HG03108 (cell line): Measurements from ENCODE around the gene EOGT.

ENCODE experiments used
- ATAC-seq: cut with Tn5 transposase; IDR thresholded peaks from one replicate; pipeline ENCODE4 v1.9.1; 2021; ENCODE audit warnings: moderate library complexity; ENCODE audit not compliant: unreplicated experiment

Gene EOGT

DNA sequence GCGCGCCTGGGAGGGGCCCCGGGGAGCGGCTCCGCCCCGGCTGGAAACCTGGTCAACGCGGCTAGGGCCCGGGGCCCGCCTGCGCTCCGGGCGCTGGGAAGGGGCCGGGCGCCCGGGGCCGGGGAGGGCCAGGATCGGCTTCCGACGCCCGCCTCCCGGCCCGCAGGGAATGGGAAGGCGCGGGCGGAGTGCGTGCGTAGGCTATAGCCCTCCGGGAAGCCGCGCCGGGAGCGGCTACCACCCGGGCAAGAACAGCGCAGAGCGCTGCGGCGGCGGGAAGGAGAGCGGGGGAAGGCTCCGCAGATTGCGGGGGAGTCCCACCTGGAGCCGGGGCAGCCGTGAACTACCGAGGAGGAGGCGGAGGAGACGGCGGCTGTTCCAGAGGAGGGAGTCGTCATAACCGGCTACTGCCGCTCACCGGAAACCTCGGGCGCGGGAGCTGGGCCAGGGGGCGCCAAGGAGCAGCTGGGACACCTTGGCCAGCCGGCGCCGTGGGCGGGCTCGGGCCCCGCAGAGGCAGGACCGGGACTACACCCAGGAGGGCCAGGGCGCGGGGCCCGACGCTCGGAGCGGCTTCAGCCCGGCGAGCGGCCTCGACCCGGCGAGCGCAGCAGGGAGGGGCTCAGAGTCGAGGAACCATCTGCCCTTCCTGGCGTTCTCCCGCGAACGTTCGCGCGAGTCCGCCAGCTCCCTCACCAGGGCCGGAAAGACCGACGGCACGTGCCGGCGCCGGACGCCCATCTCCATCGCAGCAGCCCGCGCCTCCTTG is at the start of gene EOGT:
Gene EOGT, minus strand, starts transcription at position 432 of the 769 bp plus-strand sequence. CDS start 3,838 bp downstream, outside the sequence.
- ATAC-seq = peak; percentile 79

DNA sequence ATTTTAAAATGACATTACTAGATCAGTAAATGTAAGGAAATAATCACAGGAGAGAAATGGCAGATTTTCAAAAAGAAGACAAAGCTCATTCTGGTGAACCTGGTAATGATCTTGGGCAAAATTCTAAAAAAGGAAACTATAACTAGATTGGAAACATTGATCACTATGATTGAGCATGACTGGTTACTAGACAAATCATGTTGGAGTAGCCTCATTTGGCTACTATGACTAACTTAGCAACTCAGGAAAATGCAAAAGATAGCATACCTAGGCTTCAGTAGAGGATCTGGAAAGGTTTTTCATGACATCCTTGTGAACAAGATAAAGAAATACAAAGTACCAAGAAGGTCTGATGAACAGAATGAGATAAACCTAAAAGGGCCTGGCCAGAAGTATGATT is 46.2 kb upstream of the EOGT start:
- ATAC-seq = no peak

DNA sequence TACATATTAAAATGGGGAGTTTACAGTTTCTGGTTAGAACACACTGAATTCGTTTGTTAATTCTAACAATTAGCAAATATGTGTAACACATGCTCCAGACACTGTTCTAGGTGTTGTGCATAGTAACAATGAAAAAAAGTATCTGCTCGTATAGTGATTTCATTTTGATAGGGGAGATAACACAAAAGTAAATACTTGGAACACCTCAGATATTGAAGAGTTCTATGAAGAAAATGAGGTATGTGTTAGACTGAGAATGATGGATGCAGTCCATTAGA is 45.4 kb upstream of the EOGT start:
- ATAC-seq = peak; percentile 12

DNA sequence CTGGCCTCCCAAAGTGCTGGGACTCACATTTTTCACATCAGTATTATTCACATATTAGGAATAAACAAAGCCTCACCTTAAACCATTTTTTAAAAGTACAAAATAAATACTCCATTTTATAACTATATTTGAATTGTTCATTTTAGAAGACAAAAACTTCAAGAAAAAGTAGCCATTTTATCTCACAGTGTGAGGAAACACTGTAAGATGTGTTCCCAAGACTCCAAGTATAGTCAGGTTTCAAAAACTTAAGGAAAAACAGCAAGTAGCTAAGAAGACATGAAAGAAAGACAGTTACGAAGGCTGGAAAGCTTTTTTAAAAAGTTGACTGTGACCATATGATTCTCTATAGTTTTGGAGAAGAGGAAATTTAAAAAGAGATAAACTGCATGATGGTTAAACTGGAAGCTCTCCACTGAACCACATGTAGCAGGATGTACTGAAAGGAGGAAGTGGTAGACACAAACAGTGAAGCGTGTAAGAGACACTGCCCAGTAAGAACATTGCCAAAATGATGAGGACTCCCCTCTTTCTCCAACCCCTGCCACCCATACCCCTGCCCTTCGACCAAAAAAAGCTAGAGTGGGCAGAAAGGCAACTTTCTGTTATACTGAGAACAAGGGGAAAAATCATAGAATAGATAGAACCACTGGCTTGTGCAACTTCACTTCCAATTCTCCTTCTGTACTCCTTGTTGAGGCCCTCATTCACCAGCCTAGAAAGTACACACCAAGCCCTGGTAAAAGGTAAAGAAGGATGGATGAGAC is 44.9 kb upstream of the EOGT start:
- peak; percentile 97 for ATAC-seq

DNA sequence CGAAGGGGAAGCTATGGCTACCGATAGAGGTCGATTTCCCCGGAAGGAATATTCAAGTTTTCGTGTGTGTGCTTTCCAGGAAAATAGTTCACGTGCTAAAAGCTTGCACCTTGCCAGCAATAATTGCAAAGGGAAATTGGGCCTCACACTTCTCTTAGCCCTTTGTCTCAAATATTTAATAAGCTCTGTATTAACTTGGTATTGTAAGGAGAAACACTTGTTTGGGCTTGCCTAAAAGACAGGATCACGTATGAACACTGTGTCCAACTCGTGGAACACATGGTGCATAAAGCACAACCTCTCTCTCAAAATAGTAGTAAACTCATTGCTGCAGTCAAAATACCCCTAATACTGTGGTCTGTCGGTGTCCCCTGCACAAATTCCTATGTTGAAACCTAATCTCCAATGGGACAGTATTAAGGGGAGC is 39.0 kb upstream of the EOGT start:
- ATAC-seq = no peak

DNA sequence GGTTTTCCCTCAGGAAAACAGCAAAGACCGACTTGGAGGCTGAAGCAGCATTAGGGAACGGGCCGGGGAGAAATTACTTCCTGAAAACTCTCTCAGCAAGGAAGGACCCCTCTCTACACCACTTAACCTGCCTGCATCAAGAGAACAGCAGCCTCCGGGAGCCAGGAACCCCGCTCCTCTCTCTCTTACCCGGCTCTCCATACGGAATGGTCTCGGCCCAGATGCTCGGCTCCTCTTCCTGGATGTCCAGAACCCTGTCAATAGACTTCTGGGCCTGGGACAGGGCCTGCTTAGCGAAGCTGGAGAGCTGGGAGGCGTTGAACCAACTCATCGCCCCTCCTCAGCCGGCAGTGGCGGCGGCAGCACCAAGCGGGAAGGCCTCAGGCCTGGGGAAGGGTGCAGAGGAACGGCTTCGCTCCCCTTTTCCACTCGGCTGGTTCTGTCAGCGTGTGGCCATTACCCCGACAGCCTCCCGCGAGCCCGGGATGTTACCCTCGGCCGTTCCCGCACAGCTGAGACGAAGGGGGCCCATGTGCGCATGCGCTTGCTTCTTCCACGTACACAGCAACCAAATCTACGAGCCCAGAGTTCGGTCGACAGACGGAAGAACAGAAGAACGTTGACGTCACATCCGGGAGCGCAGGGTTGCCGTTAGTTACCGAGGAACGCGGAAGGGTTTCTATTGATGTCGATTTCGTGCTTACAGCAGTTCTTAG is 38.4 kb upstream of the EOGT start, which contains the start of gene TMF1:
Gene TMF1, minus strand, starts transcription at position 578 of the 716 bp plus-strand sequence. Its CDS starts 247 bp downstream, at position 331.
- ATAC-seq = peak; percentile 98

DNA sequence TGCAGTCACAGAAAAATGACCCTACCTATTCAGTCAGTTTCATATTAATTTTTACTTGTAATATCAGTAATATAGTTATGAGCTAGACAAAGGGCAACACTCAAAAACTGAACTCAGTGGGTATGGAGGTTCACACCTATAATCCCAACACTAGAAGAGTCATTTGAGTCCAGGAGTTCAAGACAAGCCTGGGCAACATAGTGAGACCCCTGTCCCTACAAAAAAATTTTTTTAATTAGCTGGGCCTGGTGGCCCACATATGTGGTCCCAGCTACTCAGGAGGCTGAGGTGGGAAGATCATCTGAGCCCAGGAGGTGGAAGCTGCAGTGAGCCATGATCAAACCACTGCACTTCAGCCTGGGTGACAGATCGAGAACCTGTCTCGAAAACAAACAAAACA is 35.5 kb upstream of the EOGT start:
- ATAC-seq = no peak

DNA sequence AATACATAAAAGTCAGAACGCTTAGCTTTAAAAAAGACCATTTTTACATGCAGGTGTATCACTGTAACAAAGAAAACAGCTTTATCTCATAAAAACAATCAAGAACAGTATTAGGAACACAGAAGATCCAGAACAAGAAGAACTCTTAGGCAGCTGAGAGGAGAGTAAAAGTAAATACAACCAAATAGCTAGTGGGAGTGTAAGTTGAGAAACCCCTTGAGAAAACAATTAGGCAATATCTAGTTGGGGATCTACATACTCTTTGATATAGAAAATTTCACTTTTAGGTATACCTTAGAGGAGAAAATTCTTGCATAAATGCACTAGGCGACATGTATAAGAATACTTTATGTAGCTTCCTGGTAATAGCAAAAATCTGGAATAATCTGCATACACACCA is 31.1 kb upstream of the EOGT start:
- no peak for ATAC-seq

DNA sequence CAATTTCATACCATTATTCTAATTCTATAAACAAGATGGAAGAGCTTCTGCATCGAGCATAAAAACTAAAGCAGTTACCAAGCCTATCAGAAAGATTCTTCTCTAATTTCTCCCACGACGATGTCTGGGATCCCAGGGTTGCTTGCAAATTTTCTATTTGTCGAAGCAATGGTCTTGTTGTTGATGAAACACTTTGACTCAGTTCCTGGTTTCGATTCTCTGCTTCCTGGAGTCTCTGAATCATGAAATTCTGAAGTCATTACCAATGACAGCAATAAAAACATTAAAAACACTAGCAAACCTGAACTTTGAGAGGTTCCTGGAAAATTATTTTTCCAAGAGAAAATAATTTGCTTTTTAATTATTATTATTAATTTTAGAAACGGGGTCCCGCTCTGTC is 20.0 kb upstream of the EOGT start:
- ATAC-seq = no peak

DNA sequence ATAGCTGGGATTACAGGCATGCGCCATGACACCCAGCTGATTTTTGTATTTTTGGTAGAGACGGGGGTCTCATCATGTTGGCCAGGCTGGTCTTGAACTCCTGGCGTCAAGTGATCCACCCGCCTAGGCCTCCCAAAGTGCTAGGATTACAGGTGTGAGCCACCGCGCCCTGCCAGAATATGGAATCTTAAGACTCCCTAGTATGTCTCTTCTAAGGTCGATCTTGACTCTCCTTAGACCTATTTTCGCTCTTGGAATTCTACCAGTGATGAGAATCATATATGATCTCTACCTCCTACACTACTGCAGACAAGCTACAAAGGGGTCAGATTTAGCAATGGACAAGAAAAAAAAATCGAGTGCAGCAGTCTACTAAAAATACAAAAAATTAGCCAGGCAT is 19.3 kb upstream of the EOGT start:
- no peak for ATAC-seq

DNA sequence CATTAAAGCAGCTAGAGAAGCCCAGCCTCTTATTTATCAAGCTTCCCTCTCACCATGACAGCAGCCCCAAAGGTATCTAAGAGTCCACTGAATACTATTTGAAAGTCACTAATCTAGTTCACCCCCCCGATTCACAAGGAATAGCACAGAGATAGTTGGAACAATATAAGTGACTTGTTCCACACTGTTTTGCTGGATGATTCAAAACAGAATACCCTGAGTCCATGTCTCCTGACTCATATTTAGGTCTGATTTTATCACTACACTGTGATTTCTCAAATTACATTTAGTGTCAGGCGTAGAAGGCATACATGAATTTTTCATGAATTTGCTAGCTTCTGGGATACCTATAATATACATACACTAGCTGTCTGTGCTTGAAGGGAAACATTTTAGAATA is 18.7 kb upstream of the EOGT start:
- ATAC-seq = no peak

DNA sequence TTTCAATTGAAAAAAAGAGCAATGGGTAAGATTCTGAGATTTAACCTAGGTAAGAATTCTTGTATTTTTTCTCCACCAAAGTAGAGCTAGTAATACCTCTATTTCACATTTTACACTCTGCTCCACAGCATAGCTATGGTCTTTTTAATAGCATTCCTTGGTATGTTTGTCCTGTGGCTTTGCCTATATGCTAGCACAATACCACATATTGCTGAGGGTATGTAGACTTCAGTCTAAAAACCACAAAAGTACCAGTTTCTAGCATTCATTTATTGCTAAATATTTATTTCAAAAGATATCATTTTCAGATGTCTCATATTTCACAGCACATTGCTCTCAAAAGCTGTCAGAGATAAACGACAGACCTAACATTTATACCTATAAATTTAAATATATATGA is 18.2 kb upstream of the EOGT start:
- no peak for ATAC-seq

DNA sequence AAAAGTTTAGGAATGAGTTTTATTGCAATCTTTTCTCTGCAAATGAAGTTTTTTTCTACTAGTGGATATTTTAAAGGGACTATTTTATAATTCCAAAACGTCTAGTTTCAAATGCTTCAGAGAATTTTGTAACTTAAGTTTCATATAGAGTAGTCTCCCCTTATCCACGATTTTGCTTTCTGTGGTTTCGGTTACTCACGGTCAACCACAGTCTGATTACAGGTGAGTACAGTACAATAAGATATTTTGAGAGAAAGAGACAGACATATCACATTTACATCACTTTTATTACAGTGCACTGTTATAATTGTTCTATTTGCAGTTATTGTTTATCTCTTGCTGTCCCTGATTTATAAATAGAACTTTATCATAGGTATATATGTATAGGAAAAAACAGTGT is 7.4 kb upstream of the EOGT start:
- no peak for ATAC-seq

DNA sequence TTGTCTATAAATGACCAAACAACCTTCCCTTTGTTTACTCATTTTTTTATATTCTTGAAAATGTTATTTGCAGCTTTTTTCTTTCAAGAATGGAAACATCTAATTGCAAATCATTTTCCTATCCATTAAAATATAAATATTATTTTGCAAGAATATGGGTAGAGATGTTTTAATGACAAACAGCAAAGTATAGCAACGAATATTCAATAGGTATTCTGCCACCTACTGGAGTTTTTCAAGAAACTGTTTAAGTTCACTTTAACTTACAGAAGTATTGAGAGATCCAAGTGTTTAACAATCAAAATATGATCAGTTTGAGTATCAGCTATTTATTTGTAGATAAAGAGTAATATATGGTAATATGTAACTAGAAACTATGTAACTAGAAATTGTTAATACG is 6.9 kb upstream of the EOGT start:
- no peak for ATAC-seq

DNA sequence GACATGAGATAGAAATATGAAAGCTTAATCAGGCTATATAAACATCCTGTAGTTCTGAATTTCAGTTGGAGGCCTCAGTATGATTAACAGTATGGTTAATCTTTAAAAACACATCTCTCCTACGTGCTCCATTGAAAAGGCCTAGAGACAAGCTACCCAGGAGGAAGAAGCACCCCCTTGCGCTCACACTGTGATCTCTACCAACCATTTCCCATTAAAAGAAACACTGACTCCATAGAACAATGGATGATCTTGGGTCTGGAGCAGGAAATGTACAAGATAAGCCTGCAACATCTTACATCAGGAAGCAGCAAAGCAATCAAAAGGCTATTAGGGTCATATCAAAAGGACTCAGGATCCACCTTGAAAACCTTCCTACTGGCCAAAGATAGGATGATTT is 3.4 kb upstream of the EOGT start:
- ATAC-seq = no peak

DNA sequence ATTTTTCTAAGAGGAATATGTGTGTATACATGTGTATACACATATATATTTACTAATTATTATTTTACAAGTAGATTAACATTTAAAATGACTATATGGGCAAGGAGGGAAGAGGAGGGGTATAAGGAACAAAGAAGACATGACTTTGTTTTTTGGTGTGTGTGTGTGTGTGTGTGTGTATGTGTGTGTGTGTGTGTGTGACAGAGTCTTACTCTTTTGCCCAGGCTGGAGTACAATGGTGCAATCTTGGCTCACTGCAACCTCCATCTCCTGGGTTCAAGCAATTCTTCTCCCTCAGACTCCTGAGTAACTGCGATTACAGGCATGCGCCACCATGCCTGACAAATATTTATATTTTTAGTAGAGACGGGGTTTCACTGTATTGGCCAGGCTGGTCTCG is 2.6 kb upstream of the EOGT start:
- ATAC-seq = no peak

DNA sequence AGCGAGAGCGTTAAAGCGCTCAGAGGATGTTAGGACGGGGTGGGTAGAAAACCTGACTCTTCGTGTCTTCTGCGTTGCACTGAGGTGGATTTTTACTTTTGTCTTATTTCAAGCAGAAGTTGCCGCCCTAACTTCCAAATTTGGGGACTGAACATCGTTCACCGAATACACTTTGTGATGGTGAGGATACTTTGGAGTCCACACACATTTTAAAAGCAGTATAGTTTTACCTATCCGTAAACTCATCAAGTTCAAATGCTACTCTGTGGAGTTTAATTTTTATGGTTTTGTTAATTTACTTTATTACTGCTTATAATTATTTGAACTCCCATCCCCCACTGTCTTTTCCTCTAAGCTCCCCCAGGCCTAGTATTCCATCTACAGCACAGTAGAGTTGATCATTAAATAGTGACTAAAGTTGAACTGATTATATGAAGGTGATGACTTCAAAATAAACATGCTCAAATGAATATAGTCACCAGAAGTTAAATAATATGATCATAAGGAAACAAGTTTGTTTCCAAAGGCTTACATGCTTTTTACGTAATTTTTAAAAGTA is 617 bp upstream of the EOGT start:
- ATAC-seq = no peak

DNA sequence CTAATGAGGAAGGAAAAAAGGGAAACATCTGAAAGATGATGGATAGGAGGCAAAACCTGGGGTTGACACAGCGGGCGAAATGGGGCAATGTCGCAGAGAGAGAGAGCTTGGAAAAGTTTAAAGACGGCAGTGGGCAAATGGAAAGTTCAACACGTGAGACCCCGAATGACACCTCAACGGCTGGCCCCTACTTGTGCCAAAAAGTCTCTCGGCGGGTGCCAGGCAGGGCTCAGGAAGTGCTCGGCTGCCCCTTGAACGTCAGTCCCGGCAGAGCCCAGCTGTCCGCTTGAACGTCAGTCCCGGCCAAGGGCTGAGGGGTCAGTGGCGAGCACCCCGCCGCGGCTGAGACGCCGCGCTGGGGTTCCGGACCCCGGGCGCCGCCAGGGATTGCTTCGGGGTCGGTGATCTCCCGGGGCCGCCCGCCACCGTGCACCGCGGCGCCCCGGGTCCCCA is 658 bp downstream of the EOGT start:
- peak; percentile 40 for ATAC-seq

DNA sequence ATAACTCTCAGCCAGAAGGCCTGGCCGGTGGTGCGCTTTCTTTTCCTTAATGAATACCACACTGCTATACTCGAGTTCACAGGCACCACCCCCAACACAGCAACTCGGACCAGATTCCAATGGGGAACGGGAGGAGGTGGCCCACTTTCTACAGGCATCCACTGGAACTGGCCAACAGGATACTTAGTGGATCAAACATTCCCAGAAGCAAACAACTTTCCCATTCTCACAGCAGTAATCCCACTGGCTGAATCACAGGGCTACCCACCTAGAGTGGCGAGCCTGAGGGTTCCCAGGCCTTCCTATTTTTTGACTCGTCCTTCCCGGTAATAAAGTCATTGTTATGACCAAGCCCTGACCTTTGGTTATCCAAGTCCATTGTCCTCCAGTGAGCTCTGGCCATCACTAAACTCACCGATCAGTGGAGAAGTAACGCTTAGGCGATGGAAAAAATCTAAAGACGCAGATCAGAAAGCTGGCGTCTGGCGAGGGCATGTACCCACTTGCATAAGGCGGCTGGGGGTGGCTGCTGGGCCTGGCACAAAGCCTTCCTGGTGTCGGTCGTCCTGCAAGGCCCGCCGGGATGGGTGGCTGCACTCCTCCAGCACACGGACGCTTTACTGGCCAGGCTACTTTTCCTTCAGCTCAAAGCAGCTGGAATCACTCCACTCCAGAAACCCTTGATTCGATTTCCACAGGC is 1.2 kb downstream of the EOGT start:
- ATAC-seq = no peak

DNA sequence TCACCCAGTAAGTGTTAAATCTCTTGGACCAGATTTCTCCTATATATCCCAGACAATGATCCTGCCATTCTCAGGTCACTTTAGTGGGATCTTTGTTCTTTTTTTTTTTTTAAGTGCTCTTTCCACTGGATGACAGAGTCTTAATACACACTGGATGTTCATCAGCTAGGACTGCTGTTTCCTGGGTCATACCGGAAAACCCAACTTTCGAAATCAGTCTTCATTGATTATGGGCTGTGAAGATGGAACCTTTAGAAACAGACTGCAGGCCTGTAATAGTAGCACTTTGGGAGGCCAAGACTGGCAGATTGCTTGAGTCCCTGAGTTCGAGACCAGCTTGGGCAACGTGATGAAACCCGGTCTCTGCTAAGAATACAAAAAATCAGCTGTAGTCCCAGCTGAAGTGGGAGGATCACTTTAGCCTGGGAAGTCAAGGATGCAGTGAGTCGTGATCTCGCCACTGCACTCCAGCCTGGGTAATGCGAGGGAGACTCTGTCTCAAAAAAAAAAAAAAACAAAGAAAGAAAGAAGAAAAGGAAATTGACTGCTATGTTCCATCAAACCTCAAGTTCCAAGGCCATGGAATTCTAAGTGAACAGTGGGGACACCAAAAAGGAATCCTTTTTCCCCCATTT is 2.3 kb downstream of the EOGT start:
- ATAC-seq = no peak
